Skin of body (tissue), 2 donors: ENCODE measurements around the gene TRIM44. TPM values are rescaled to one million over a fixed set of nuclear protein-coding genes. Genes with fewer than 3 reads are reported as not detected.
"Not testable (repeated sequence)": the region's sequence is repeated elsewhere in the genome, so short reads cannot be mapped to it uniquely, and the experiment has no call there.

ENCODE experiments used
- DNase-seq: peaks from one replicate; lab custom pipeline; 2025; lab: John Stamatoyannopoulos, UW
- total RNA-seq: library from RNA; depleted of rRNA; stranded (reverse); fragments of >200 nt; gene quantifications from one replicate; pipeline ENCODE4 v1.2.3, GENCODE V29; 2014

TRIM44 gene
- total RNA-seq, 1 donor from 2014 or later: 10.7 TPM

- no peak for DNase-seq
These were observed 184.9 kb downstream of the TRIM44 start for GRCh38 chr11:35847473-35847872.

GRCh38 chr11:35848616-35849015 lies 186.0 kb downstream of the TRIM44 start:
- no peak for DNase-seq

- DNase-seq: no peak
These were observed 187.6 kb downstream of the TRIM44 start for GRCh38 chr11:35850191-35850590.

GRCh38 chr11:35851342-35851741 lies 188.8 kb downstream of the TRIM44 start:
- DNase-seq: no peak

- no peak for DNase-seq
These were observed 189.5 kb downstream of the TRIM44 start for GRCh38 chr11:35852056-35852455.

GRCh38 chr11:35853971-35854370 lies 191.4 kb downstream of the TRIM44 start:
- DNase-seq: no peak

GRCh38 chr11:35855671-35856070 lies 193.1 kb downstream of the TRIM44 start:
- no peak for DNase-seq

GRCh38 chr11:35856259-35856658 lies 193.7 kb downstream of the TRIM44 start:
- no peak for DNase-seq

- no peak for DNase-seq
These were observed 194.2 kb downstream of the TRIM44 start for GRCh38 chr11:35856756-35857155.

GRCh38 chr11:35857922-35858321 lies 195.3 kb downstream of the TRIM44 start:
- DNase-seq: no peak

GRCh38 chr11:35859301-35859700 lies 196.7 kb downstream of the TRIM44 start:
- DNase-seq: no peak

GRCh38 chr11:35860194-35860593 lies 197.6 kb downstream of the TRIM44 start:
- not testable (repeated sequence) for DNase-seq

GRCh38 chr11:35861191-35861590 lies 198.6 kb downstream of the TRIM44 start:
- no peak for DNase-seq

- no peak for DNase-seq
These were observed 200.1 kb downstream of the TRIM44 start for GRCh38 chr11:35862666-35863065.

GRCh38 chr11:35864131-35864530 lies 201.6 kb downstream of the TRIM44 start:
- no peak for DNase-seq

GRCh38 chr11:35866601-35867000 lies 204.0 kb downstream of the TRIM44 start:
- no peak for DNase-seq

Other genes starting within 250 kb of the TRIM44 start
- gene SLC1A2, start 243.2 kb upstream of the TRIM44 start, total RNA-seq: 0.99 TPM
- gene PAMR1, start 137.2 kb upstream of the TRIM44 start, total RNA-seq: 7.0 TPM
- 7.0 TPM for gene FJX1, start 44.3 kb upstream of the TRIM44 start, total RNA-seq